GM19043 (cell line): ENCODE measurements around the gene GPR22.

ENCODE experiments used
- ATAC-seq: cut with Tn5 transposase; IDR thresholded peaks from one replicate; pipeline ENCODE4 v1.9.1; 2021; ENCODE audit warnings: low read depth; ENCODE audit not compliant: unreplicated experiment

Gene GPR22, protein sequence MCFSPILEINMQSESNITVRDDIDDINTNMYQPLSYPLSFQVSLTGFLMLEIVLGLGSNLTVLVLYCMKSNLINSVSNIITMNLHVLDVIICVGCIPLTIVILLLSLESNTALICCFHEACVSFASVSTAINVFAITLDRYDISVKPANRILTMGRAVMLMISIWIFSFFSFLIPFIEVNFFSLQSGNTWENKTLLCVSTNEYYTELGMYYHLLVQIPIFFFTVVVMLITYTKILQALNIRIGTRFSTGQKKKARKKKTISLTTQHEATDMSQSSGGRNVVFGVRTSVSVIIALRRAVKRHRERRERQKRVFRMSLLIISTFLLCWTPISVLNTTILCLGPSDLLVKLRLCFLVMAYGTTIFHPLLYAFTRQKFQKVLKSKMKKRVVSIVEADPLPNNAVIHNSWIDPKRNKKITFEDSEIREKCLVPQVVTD

DNA sequence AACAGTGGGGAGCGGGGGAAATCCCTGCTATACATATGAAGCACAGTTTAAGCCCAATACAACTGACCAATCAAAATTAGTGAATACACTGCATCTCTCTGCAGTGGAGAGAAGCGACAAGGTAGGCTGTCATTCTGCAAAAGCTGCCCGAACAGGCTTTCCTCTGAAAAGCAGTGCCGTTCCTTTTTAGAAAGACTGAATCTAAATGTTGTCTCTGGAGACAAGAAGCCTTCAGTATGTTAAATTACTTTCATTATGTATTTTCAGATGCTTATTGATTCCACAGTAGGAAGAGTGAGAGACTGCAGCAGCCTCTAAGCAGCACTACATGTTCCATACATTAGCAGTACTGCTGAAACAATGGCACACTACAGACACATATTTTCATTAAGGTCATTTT lies at the start of gene GPR22:
Gene GPR22, plus strand, starts transcription at position 129 of the 400 bp plus-strand sequence. CDS start 4,004 bp downstream, outside the sequence.
- no peak for ATAC-seq

DNA sequence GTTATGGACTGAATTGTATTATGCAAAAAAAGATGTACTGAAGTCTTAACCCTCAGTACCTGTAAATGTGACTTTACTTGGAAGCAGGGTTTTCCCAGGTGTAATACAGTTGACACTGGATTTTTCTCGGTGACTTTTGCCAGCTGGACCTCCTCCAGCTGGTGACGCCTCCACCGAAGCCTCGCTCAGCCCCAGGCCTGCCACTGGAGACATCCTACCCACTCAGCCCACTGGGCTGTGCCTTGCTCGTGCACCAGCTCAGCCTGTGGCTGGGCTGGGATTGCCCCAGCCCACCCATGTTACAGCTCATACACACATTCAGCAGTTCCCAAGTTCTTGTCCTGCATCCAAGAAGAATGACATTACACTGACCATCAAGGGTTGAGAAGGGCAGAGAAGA lies 42.4 kb upstream of the GPR22 start:
- no peak for ATAC-seq

DNA sequence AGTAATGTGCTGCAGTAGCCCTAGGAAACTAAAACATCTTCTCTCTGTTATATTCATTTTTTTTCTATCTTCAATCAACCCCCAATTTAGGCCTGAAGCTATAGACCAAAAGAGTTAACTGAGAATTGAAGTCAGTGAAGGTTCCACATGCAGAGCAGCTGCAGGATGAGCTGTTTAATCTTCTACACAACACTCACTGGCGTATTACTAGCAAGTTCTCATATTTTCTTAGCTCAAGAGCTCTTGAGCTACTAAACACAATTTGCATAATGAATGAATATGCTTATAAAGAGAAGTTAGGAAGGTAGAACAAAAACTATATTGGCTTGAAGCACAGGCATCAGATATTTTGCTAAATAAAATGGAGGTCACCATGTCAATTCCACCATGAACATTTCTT lies 41.2 kb upstream of the GPR22 start:
- no peak for ATAC-seq

DNA sequence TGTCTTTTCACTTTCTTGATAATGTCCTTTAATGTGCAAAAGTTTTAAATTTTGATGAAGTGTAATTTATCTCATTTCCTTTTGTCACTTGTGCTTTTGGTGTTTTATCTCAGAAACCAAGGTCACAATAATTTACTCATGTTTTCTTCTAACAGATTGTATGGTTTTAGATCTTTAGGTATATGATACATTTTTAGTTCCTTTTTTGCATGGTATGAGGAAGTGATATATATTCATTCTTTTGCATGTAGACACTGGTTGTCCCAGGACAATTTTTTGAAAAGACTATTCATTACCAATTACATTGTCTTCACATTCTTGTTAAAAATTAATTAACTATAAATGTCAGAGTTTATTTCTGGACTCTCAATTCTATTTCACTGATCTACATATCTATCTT lies 39.8 kb upstream of the GPR22 start:
- ATAC-seq = no peak

DNA sequence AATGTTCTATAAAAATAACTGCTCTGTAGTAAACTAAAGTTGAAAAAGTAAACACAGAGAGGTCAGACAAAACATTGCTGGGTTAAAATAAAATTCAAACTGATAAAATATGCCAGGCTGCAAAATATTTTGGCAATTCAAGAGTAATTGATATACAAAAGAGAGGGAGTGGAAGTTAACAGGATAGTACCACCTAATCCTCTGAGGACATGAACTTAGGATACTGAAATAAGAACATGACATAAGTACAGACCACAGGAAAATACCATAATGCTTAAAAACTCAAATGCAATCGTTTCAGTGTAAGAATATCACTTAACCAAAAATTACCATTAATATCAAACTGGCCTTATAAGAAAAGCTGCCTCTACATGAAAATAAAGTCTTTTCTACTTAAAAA lies 37.6 kb upstream of the GPR22 start:
- no peak for ATAC-seq

DNA sequence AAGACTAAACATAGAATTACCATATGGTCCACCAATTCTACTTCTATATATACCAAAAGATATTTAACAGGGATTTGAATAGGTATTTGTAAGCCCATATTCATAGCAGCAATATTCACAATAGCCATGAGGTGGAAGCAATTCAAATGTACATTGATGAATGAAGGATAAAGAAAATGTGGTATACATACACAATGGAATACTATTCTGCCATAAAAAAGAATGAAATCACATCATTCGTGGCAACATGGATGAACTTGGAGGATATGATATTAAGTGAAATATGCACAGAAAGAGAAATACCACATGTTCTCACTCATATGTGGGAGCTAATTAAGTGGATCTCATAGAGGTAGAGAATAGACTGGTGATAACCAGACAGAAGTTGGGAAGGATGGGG lies 34.1 kb upstream of the GPR22 start:
- no peak for ATAC-seq

DNA sequence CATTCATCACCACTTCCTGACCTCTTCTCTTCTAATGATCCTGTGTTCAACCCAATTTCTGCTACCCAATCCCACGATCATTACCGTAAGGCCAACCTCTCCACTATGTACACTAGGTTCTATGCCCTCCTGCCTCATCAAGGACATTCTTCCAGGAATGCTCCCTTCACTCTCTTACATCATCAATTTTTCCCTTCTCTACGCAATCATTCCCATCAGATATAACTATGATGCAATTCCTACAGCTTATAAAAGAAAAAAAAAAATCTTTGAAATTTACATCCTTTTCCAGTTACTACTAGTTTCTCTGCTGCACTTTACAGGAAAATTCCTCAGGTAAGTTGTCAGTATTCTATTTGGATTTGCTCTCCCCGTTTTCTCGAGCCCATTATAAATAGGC lies 30.8 kb upstream of the GPR22 start:
- no peak for ATAC-seq

DNA sequence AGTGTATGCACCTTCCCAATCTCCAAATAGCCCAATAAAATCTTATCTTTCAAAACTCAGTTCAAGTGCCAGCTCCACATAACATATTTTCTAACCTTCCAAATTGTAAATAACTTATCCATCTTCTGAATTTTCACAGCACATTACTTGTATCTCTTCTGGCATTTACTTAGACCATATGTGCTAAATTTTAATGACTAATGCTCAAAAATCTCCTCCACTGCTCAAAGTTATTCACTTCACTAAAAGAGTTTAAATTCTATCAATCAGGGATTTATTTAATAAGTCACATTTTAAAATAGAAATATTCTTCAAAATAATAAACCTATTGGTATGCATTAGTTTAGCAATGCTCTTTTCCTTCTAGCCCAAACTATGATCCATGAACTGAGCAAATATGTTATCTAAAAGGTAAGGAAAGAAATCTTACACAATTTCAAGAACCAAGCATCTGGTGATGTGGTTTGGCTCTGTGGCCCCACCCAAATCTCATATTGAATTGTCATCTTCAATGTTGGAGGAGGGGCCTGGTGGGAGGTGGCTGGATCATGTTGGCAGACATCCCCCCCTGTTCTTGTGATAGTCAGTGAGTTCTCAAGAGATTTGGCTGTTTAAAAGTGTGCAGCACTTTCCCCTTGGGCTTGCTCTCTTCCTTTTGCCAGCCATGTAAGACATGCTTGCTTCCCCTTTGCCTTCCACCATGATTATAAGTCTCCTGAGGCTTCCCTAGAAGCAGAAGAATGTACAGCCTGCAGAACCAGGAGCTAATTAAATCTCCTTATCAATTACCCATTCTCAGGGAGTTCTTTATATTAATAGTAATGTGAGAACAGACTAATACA lies 28.1 kb upstream of the GPR22 start:
- no peak for ATAC-seq

DNA sequence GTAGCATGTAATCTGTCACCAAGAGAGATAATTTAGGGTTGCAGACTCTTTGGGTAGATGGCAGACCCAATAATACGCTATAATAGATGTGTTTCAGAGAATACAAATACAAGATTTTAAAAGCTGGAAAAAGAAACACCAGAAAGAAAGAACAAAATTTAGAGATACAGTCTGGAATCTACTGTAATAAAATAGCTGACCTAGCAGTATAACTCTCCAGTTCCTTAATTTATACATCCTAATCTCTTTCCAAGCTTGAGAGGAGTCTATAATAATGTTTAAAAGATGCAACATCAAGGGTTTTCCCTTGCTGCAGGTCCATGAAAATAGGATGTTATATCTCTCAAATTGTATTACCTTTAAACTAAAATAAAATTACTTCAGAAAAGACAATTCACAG lies 27.2 kb upstream of the GPR22 start:
- no peak for ATAC-seq

DNA sequence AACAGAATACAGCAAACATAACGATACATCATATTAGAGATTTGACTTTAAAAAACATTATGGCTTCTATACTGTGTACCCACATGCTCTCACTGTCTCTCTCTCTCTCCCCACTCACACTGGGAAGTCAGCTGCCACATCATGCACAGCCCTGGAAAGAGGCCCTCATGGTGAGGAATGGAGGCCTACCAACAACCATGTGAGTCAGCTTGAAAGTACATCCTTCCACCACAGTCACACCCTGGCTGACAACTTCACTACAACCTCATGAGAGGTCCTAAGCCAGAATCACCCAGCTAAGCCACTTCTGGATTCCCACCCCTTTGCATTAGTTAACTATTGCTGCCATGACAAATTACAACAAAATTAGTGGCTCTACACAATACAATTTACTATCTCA lies 23.3 kb upstream of the GPR22 start:
- ATAC-seq = no peak

DNA sequence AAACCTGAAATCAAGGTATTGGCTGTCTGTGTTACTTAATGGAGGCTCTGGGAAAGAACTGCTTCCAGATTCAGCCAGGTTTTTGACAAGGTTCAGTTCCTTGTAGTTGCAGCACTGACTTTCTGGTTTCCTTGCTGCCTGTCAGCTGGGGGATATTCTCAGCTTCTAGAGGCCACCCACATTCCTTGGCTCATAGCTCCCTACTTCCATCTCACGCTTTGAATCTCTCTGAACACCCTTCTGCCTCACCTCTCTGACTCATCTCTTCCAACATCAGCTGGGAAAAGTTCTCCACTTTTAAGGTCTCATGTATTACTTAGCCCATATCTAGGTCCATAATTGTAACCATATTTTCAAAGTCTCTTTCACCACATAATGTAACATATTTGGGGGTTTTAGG lies 22.9 kb upstream of the GPR22 start:
- ATAC-seq = no peak

DNA sequence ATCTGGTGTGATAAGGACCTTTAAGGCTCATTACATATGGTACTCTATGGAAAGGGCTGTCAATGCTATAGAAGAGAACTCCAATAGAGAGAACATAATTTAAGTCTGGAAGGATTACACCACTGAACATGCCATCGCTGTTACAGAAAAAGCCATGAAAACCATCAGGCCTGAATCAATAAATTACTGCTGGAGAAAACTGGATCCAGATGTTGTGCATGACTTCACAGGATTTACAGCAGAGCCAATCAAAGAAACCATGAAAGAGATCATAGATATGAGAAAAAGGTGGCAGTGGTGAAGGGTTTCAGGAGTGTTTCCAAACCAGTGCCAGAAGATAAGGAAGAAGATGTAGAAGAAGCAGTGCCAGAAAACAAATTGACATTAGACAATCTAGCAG lies 18.9 kb upstream of the GPR22 start:
- ATAC-seq = no peak

DNA sequence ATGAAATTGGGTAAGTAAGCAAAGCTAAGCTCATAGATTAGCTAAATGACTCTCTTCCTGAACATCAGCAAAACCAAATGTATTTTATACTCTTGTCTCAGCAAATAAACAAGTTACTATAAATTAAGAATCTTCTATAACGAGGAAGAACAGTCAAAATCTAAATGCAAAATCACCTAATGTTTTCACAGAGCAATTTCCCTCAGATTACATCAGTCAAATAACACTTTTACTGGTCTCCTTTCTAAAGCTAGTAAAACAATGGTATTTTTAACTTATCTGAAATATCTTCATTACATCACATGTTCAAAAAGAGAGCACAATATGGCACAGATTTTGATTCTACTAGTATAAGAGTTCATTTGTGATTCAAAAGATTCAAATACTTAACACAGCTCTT lies 16.5 kb upstream of the GPR22 start:
- ATAC-seq = no peak

DNA sequence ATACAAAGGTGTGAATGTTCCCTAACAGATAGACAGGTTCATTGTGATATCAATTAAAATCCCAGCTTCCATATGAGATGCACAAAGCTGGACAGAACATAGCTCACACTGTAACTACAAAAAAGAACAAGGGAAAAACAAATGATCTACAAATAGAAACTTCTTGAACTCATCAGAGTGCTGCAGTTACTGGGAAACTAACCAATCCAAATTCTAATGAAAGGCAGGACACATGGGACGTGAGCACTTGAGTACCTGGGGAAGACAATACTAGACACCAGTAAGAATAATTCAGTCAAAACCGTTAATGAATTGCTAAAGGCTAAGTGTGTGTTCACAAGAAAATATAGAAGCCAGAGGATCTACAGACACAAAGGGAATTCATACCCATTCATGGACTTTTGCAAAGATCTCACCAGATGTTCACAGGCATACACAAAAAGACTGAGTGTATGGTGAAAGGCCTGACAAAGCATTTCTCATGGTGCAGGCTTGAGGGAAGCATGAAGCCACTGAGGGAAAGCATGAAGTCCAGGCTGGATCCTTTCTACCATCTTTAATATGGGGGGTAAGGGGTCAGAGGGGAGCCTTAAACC lies 7.8 kb upstream of the GPR22 start:
- ATAC-seq = no peak

DNA sequence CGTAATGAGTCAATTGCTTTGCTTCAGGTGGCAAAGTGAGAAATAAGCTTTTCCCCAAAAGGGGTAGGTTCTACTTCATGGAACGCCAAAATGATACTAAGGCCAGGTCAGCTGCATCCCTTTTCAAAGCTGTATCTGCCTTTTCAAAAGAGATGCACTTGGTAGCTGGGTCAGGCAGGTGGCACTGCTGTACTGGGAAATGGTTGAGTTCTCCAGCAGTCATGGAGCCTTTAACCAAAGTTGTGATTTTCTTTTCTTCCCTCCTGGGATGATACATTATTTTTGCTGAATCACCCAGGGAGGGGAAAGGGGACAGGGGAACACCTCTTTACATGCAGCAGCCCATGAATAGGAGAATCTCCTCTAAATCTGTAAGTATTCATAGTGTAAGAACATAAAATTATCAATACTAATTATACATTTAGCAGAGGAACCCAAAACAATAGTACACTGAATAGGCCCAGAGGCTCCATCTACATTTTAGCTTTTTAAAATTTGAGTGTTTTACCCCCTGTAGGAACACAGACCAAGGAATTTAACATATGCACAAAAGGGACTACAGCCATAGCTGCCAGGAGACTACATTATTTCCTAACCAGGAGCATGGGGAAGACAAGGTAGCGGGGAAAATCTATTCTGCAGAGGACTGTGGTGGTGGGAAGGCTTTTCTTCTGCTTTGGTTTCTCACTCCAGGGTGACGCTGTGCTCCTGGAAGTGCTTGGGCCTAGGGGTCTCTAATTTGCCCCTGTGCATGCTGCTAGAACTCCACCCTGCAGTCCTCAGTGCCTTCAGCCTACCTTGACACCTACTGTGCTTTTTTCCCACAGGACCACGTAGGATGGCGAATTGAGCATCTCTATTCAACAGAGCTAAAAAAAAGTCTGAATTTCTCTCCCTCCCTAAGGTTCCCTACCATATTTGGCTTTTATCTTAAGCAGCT lies 6.4 kb upstream of the GPR22 start:
- no peak for ATAC-seq

DNA sequence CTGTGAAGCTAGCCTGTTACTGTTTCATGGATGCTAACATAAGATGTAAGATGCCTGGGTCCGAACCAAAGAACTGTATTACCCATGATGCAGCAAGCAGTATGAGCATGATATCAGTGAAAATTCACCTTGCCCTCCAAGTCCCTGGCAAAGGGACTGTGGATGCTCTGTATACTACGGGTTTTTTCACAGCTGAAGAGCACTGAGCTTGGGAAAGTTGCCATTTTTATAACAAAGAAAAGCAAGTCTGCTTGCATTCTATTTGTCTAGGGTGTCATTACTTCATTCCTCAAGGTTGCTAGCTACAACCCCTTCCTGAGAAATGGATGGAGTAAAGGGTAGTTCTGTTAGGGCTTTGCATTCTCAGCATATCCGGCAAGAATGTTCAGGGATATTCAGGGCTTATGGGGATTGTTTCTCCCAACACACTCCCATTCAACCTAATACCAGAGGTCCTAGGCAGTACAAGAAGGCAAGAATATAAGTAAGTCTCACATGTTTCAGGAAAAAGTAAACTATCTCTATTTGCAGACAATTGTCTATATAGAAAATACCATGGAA lies 5.1 kb upstream of the GPR22 start:
- no peak for ATAC-seq

DNA sequence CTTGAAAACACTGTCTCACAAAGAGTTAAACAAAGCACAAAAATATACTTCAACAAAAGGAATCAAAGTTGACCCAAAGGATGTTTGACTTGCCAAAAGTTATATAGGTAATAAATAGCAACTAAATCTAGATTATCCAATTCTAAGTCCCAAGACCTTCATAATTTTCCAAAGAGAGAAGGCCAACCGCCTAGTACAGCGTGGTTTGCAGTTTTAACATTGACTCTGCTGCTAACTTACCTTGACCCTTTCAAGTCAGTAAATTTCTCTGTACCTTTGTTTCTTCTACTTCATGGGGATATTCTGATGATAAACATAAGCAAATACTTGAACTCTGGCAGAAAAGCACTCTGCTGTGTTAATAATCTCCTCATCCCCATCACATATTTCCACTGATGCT lies 1.9 kb upstream of the GPR22 start:
- ATAC-seq = no peak

DNA sequence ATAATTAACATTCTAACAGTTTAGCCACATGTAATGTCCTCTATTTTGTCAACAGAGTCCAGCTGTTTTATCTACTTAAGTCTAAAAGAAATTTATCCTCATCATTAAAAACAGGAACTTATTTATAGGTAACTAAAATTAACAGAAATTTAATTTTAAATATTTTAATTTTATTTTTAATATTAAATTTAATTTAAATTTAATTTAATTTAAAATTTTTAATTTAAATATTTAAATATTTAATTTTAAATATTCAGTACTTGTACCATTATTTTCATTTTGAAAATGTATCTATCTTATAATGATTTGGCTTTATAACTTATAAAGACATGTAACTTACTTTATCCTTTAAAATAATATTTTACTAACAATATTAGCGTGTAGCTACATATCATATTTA lies 1.0 kb upstream of the GPR22 start:
- ATAC-seq = no peak

DNA sequence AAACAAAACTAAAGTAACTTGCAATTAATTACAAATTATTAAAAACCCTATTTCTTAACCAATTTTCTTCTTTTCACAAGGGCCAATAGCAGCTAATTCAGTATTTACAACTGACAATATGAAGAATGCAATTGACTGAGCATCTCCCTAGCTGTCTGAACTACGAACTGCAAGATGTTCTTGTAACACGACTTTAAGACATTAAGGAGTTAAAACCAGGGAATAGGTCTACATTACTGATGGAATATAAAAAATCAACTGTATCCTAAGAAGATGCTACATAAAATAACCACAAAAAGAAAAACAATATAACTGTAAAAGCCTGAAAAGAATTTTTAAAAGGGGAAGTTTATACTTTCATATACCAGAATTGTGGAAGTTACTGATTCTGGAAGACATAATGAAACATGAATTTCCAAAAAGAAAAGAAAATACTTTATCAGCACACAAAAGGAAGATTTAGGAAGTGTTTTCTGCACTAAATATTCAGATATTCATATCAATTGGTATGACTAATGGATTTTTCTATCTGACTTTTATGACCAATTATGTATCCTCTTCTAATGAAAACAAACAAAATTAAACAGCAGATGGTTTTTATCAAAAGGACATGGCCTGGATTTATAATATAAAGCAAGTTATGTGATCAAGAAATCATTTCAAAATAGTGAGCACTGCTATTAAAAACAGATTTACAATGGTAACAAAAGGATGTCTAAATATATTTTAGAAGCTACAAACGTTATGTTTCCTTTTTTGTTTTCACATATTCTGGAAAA lies 1.6 kb downstream of the GPR22 start:
- no peak for ATAC-seq
